HCT116 (cell line): ENCODE data around the gene MCL1. TPM values are rescaled to one million over a fixed set of nuclear protein-coding genes. Genes with fewer than 3 reads are reported as not detected.

Experiments used
- ATAC-seq: fragments of 200-7000 bp; cut with Tn5 transposase; 2 replicates; pipeline ENCODE4 v1.9.1; 2020; ENCODE audit warnings: mild to moderate bottlenecking, moderate library complexity
- BruUV-seq: library from RNA; stranded (reverse); fragments of 400-500 nt; replicated peaks from 2 replicates; lab custom pipeline; 2021; lab: Mats Ljungman, UMichigan
- CTCF ChIA-PET: fragments of 300-600 bp; sonication (Branson Sonifier 250); formaldehyde crosslinking; loops from one replicate; lab custom pipeline; 2021; ENCODE audit warnings: antibody characterized with exemption; lab: Charles Lee
- POLR2A ChIA-PET: fragments of 300-600, 350-600 bp; sonication (Branson Sonifier 250); formaldehyde crosslinking; loops from one replicate; lab custom pipeline; 2021; ENCODE audit warnings: antibody characterized with exemption; lab: Charles Lee
- RAD21 ChIA-PET, 2 experiments: fragments of 300-600 bp; sonication (Branson Sonifier 250); formaldehyde crosslinking; loops; one replicate each; lab custom pipeline; 2023; ENCODE audit warnings: low total read pairs in 2 of 2; ENCODE audit not compliant: uncharacterized antibody in 2 of 2, unreplicated experiment in 2 of 2, low non-redundant PET in 1 of 2; lab: Charles Lee
- DNase-seq: peaks from one replicate; pipeline ENCODE4 v3.0.0-alpha.2; 2010; ENCODE audit warnings: low read depth, low spot score
- H2AFZ ChIP-seq: fragments of 200-600 bp; shearing (Covaris generic), sonication (generic); 2 replicates; pipeline ENCODE4 v1.6.1; 2017; ENCODE audit warnings: low read depth, mixed run types, mixed read lengths, antibody characterized with exemption, low read length; ENCODE audit not compliant: poor library complexity, severe bottlenecking
- H3K27ac ChIP-seq: 2 replicates; pipeline ENCODE4 v1.5.1; 2012; ENCODE audit warnings: low read depth, low read length
- H3K27me3 ChIP-seq: fragments of 200-600 bp; sonication (generic); 2 replicates; pipeline ENCODE4 v1.6.1; 2016; ENCODE audit warnings: mixed run types, low read length, mixed read lengths; ENCODE audit not compliant: insufficient read depth
- H3K36me3 ChIP-seq, 2 experiments: fragments of 200-500 bp in 1 of 2; fragments of 200-600 bp in 1 of 2; sonication (Bioruptor generic) in 1 of 2; sonication (generic) in 1 of 2; 2 replicates each; pipeline versions ENCODE4 v1.5.1 to v1.6.1; 2014 to 2016; ENCODE audit warnings: low read length in 2 of 2, inconsistent platforms in 1 of 2, mixed read lengths in 1 of 2, mixed run types in 1 of 2; ENCODE audit not compliant: insufficient read depth in 2 of 2, control insufficient read depth in 1 of 2
- H3K4me1 ChIP-seq, 2 experiments: fragments of 200-600 bp in 1 of 2; sonication (generic) in 1 of 2; 2 replicates each; pipeline versions ENCODE4 v1.5.1 to v1.6.1; 2012 to 2017; ENCODE audit warnings: low read length in 2 of 2, inconsistent platforms in 1 of 2, mild to moderate bottlenecking in 1 of 2, mixed read lengths in 1 of 2, mixed run types in 1 of 2, moderate library complexity in 1 of 2; ENCODE audit not compliant: insufficient read depth in 2 of 2, control insufficient read depth in 1 of 2
- H3K4me2 ChIP-seq: fragments of 200-600 bp; sonication (generic); 2 replicates; pipeline ENCODE4 v1.6.1; 2017; ENCODE audit warnings: mixed run types, low read length, mixed read lengths
- H3K4me3 ChIP-seq, 2 experiments: fragments of 200-600 bp in 1 of 2; sonication (generic) in 1 of 2; replicated peaks in 1 of 2; 2 replicates each; pipeline ENCODE4 v1.5.1; 2011 to 2016; ENCODE audit warnings: low read length in 2 of 2, control low read depth in 1 of 2, low read depth in 1 of 2, mild to moderate bottlenecking in 1 of 2, mixed read lengths in 1 of 2, mixed run types in 1 of 2
- H3K79me2 ChIP-seq: fragments of 200-600 bp; sonication (generic); 2 replicates; pipeline ENCODE4 v1.6.1; 2017; ENCODE audit warnings: mild to moderate bottlenecking, mixed run types, low read length, moderate library complexity, mixed read lengths; ENCODE audit not compliant: insufficient read depth
- H3K9ac ChIP-seq: fragments of 200-600 bp; sonication (generic); 2 replicates; pipeline ENCODE4 v1.6.1; 2016; ENCODE audit warnings: low read length, mixed read lengths
- H3K9me2 ChIP-seq: fragments of 200-600 bp; sonication (generic), shearing (Covaris generic); 2 replicates; pipeline ENCODE4 v1.6.1; 2017; ENCODE audit warnings: mixed run types, mild to moderate bottlenecking, moderate library complexity; ENCODE audit not compliant: insufficient read depth
- H3K9me3 ChIP-seq, 2 experiments: fragments of 200-500 bp in 1 of 2; fragments of 200-600 bp in 1 of 2; sonication (Bioruptor generic) in 1 of 2; sonication (generic) in 1 of 2; 2 replicates each; pipeline ENCODE4 v1.6.1; 2014 to 2017; ENCODE audit warnings: low read length in 2 of 2, mixed read lengths in 2 of 2, inconsistent platforms in 1 of 2, low read depth in 1 of 2, mild to moderate bottlenecking in 1 of 2, mixed run types in 1 of 2, moderate library complexity in 1 of 2; ENCODE audit not compliant: control insufficient read depth in 1 of 2, insufficient read depth in 1 of 2
- H4K20me1 ChIP-seq: fragments of 200-600 bp; sonication (generic), shearing (Covaris generic); 2 replicates; pipeline ENCODE4 v1.6.1; 2017; ENCODE audit warnings: mixed run types, mild to moderate bottlenecking, moderate library complexity; ENCODE audit not compliant: insufficient read depth
- CBX3 ChIP-seq: IDR thresholded peaks from 2 replicates; pipeline ENCODE4 v1.6.1; 2012; ENCODE audit warnings: low read depth
- CEBPB ChIP-seq: IDR thresholded peaks from 2 replicates; pipeline ENCODE4 v1.6.1; 2012; ENCODE audit warnings: low read depth
- EGR1 ChIP-seq: IDR thresholded peaks from 2 replicates; pipeline ENCODE4 v1.6.1; 2012; ENCODE audit warnings: low read depth
- ELF1 ChIP-seq: IDR thresholded peaks from 2 replicates; pipeline ENCODE4 v1.6.1; 2012; ENCODE audit warnings: low read depth, borderline replicate concordance
- EZH2phosphoT487 ChIP-seq: fragments of 200-600 bp; IDR thresholded peaks from 2 replicates; pipeline ENCODE4 v1.6.1; 2018; ENCODE audit warnings: antibody characterized with exemption, borderline replicate concordance
- JUND ChIP-seq: IDR thresholded peaks from 2 replicates; pipeline ENCODE4 v1.6.1; 2012
- POLR2A ChIP-seq: IDR thresholded peaks from 2 replicates; pipeline ENCODE4 v1.7.0; 2011; ENCODE audit warnings: borderline replicate concordance; ENCODE audit not compliant: insufficient read depth, insufficient read length; ENCODE audit errors: extremely low read depth
- POLR2AphosphoS5 ChIP-seq: IDR thresholded peaks from 2 replicates; pipeline ENCODE4 v1.6.1; 2011; ENCODE audit warnings: mild to moderate bottlenecking, low read depth, low read length, moderate library complexity
- RAD21 ChIP-seq: IDR thresholded peaks from 2 replicates; pipeline ENCODE4 v1.6.1; 2012; ENCODE audit warnings: low read depth, mild to moderate bottlenecking
- TCF7L2 ChIP-seq: IDR thresholded peaks from 2 replicates; pipeline ENCODE4 v1.7.0; 2011; ENCODE audit warnings: borderline replicate concordance, inconsistent platforms; ENCODE audit not compliant: insufficient read depth, insufficient read length; ENCODE audit errors: extremely low read depth
- YY1 ChIP-seq: IDR thresholded peaks from 2 replicates; pipeline ENCODE4 v1.6.1; 2011; ENCODE audit warnings: low read length, low read depth, moderate library complexity, mild to moderate bottlenecking; ENCODE audit not compliant: insufficient replicate concordance; ENCODE audit errors: extremely low read depth
- ZNF274 ChIP-seq: fragments of 200-500 bp; sonication (Bioruptor generic); IDR thresholded peaks from 2 replicates; pipeline ENCODE4 v1.6.1; 2014; ENCODE audit warnings: mild to moderate bottlenecking, low read depth, low read length, inconsistent platforms
- intact Hi-C: fragments of 100-400 bp; cut with micrococcal nuclease; formaldehyde crosslinking; loops from 2 replicates; pipeline ENCODE4 v1.10.0; 2022
- total RNA-seq: library from RNA; stranded (reverse); gene quantifications from one replicate; pipeline ENCODE4 v1.2.1, GENCODE V29; 2021; ENCODE audit not compliant: unreplicated experiment
- TF ChIP-seq, protein P1 (sequence below), 3 experiments: fragments of 200-600 bp in 1 of 3; sonication (generic) in 1 of 3; IDR thresholded peaks in 2 of 3; conservative IDR thresholded peaks in 1 of 3; 2 replicates each; pipeline ENCODE4 v1.5.1; 2012 to 2017; ENCODE audit warnings: low read depth in 2 of 3, low read length in 2 of 3, antibody characterized with exemption in 1 of 3, borderline replicate concordance in 1 of 3, control low read depth in 1 of 3, mild to moderate bottlenecking in 1 of 3, mixed read lengths in 1 of 3, mixed run types in 1 of 3, moderate library complexity in 1 of 3; ENCODE audit not compliant: insufficient read depth in 1 of 3
- TF ChIP-seq, protein P2 (sequence below): IDR thresholded peaks from 2 replicates; pipeline ENCODE4 v1.6.1; 2012; ENCODE audit warnings: low read depth
- TF ChIP-seq, protein P3 (sequence below): IDR thresholded peaks from 2 replicates; pipeline ENCODE4 v1.6.1; 2012
- TF ChIP-seq, protein P4 (sequence below): IDR thresholded peaks from 2 replicates; pipeline ENCODE4 v1.6.1; 2011; ENCODE audit warnings: mild to moderate bottlenecking, low read length, moderate library complexity; ENCODE audit not compliant: insufficient replicate concordance; ENCODE audit errors: extremely low read depth

The MCL1 gene
- total RNA-seq, 1 experiment from 2014 or later: 146 TPM

DNA sequence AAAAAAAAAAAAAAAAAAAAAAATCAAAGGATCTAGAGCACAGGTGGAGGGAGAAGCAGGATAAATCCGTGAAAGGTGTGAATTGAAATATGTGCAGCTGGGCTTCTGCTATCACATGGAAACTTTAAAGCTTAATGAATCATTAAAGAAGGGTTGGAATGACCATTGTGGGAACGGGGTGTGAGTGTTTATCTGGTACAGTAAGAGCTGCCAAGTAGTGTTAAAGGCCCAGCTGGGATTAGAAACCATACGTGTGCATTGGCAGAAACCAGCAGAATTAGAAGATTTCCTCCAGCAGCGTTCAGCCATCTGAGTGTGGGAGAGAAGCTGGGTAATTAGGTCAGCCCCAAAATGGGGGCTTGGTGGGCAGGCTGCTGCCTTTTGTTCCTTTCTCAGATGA, 50.4 kb downstream of the MCL1 start:
- Histone ChIP-seq H3K4me3 (no peak overlapping the region), H2AFZ (no peak overlapping the region), H3K4me1 (peaks cover 0 to 10% of the 10 kb centered on the region in 2 experiments; a peak in 2 of 4 replicates), H4K20me1 (no peaks in the 10 kb centered on the region), H3K79me2 (no peaks in the 10 kb centered on the region), H3K9me2 (no peaks in the 10 kb centered on the region), H3K27ac (no peak overlapping the region), H3K9ac (no peak overlapping the region), H3K9me3 (no peaks in the 10 kb centered on the region), H3K36me3 (no peaks in the 10 kb centered on the region), H3K27me3 (no peaks in the 10 kb centered on the region), H3K4me2 (no peak overlapping the region)
- no TSS peak for BruUV-seq
- RAD21 ChIA-PET: no interaction called here
- DNase-seq (no peak), ATAC-seq (no peak)
- intact Hi-C loops: no loop called here
- TF ChIP-seq ZNF274: no peak
- no peak for TF ChIP-seq RAD21
- TF ChIP-seq TCF7L2: no peak
- TF ChIP-seq JUND: no peak
- TF ChIP-seq POLR2A: no peak
- TF ChIP-seq, protein P1, sequence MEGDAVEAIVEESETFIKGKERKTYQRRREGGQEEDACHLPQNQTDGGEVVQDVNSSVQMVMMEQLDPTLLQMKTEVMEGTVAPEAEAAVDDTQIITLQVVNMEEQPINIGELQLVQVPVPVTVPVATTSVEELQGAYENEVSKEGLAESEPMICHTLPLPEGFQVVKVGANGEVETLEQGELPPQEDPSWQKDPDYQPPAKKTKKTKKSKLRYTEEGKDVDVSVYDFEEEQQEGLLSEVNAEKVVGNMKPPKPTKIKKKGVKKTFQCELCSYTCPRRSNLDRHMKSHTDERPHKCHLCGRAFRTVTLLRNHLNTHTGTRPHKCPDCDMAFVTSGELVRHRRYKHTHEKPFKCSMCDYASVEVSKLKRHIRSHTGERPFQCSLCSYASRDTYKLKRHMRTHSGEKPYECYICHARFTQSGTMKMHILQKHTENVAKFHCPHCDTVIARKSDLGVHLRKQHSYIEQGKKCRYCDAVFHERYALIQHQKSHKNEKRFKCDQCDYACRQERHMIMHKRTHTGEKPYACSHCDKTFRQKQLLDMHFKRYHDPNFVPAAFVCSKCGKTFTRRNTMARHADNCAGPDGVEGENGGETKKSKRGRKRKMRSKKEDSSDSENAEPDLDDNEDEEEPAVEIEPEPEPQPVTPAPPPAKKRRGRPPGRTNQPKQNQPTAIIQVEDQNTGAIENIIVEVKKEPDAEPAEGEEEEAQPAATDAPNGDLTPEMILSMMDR (IDR thresholded peaks at IDR 0.05 in 2 of 3, conservative IDR thresholded peaks at IDR 0.05 in 1 of 3; ENCODE audit: borderline replicate concordance in 1 of 3, insufficient read depth in 1 of 3, low read depth in 2 of 3, low read length in 2 of 3): no peak
- TF ChIP-seq CEBPB: no peak
- no peak for TF ChIP-seq EGR1
- no peak for TF ChIP-seq EZH2phosphoT487
- no peak for TF ChIP-seq POLR2AphosphoS5
- TF ChIP-seq, protein P2, sequence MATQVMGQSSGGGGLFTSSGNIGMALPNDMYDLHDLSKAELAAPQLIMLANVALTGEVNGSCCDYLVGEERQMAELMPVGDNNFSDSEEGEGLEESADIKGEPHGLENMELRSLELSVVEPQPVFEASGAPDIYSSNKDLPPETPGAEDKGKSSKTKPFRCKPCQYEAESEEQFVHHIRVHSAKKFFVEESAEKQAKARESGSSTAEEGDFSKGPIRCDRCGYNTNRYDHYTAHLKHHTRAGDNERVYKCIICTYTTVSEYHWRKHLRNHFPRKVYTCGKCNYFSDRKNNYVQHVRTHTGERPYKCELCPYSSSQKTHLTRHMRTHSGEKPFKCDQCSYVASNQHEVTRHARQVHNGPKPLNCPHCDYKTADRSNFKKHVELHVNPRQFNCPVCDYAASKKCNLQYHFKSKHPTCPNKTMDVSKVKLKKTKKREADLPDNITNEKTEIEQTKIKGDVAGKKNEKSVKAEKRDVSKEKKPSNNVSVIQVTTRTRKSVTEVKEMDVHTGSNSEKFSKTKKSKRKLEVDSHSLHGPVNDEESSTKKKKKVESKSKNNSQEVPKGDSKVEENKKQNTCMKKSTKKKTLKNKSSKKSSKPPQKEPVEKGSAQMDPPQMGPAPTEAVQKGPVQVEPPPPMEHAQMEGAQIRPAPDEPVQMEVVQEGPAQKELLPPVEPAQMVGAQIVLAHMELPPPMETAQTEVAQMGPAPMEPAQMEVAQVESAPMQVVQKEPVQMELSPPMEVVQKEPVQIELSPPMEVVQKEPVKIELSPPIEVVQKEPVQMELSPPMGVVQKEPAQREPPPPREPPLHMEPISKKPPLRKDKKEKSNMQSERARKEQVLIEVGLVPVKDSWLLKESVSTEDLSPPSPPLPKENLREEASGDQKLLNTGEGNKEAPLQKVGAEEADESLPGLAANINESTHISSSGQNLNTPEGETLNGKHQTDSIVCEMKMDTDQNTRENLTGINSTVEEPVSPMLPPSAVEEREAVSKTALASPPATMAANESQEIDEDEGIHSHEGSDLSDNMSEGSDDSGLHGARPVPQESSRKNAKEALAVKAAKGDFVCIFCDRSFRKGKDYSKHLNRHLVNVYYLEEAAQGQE: no peak
- TF ChIP-seq, protein P3, sequence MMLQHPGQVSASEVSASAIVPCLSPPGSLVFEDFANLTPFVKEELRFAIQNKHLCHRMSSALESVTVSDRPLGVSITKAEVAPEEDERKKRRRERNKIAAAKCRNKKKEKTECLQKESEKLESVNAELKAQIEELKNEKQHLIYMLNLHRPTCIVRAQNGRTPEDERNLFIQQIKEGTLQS: no peak
- no peak for TF ChIP-seq YY1
- no peak for TF ChIP-seq CBX3
- TF ChIP-seq, protein P4, sequence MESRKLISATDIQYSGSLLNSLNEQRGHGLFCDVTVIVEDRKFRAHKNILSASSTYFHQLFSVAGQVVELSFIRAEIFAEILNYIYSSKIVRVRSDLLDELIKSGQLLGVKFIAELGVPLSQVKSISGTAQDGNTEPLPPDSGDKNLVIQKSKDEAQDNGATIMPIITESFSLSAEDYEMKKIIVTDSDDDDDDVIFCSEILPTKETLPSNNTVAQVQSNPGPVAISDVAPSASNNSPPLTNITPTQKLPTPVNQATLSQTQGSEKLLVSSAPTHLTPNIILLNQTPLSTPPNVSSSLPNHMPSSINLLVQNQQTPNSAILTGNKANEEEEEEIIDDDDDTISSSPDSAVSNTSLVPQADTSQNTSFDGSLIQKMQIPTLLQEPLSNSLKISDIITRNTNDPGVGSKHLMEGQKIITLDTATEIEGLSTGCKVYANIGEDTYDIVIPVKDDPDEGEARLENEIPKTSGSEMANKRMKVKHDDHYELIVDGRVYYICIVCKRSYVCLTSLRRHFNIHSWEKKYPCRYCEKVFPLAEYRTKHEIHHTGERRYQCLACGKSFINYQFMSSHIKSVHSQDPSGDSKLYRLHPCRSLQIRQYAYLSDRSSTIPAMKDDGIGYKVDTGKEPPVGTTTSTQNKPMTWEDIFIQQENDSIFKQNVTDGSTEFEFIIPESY: no peak
- no peak for TF ChIP-seq ELF1
- POLR2A ChIA-PET: interaction anchor here (0.7 kb wide), 1 partner anchor 13 kb away, joined by 4 read pairs; the partner anchor contains the start of gene FALEC
- CTCF ChIA-PET: interaction anchor here (0.6 kb wide), 1 partner anchor 11 kb away, joined by 4 read pairs; no protein-coding TSS in a partner anchor
